ENCODE results near the gene ZBTB12.

- no peak for TF ChIP-seq CTCF (IDR thresholded peaks at IDR 0.05; ENCODE audit: low read depth, low read length)
- no peak for TF ChIP-seq EZH2phosphoT487 (IDR thresholded peaks at IDR 0.05; ENCODE audit: low read depth)
Measured at GRCh38 chr6:31862344-31863235, 39.3 kb downstream of the ZBTB12 start, which contains the start of gene NEU1.

All from OCI-LY3 (cell line).